CD4-positive, alpha-beta T cell treated with Interferon alpha-2 for 1 hour (primary cell): Measurements from ENCODE around the gene CNTN4.

ENCODE experiments used
- DNase-seq, 2 donors: peaks; one replicate each; pipeline ENCODE4 v3.0.0-alpha.2; 2020 to 2022

Gene CNTN4

DNA sequence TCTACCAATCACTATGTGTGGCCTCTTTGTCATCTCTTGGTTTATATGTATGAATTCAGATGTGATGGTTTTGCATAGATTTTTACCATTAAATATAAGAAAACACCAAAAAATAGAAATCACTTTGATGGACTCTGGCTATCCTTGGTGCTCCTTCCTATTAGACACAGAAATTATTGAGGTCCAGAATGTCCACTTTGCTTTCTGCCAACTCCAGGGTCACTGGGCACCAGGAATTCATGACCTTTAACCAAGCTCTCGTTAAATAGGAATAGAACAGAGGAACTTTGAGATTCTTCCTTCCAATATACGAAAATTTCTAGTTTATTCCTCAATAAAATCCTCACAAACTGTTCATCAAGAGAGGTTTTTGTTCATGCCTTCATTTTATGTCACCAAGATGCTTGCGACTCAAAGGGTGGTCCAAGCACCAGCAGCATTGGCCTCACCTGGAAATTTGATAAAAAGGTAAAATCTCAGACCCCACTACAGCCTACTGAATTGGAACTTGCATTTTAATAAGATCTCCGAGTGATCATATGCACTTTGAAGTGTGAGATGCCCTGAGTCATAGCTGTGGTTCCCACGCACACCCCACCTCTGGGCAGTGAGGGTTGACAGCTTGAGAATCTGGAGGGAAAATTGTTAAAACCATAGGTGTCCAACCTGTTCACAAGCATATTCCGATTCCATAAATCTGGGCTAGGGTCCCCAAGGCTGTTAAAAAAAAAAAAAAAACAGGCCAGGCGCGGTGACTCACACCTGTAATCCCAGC lies 725.0 kb downstream of the CNTN4 start:
- DNase-seq, result no peak

GRCh38 chr3:2826036-2826435 lies 727.4 kb downstream of the CNTN4 start:
- no peak for DNase-seq

GRCh38 chr3:2826453-2826852 lies 727.8 kb downstream of the CNTN4 start:
- no peak for DNase-seq

DNA sequence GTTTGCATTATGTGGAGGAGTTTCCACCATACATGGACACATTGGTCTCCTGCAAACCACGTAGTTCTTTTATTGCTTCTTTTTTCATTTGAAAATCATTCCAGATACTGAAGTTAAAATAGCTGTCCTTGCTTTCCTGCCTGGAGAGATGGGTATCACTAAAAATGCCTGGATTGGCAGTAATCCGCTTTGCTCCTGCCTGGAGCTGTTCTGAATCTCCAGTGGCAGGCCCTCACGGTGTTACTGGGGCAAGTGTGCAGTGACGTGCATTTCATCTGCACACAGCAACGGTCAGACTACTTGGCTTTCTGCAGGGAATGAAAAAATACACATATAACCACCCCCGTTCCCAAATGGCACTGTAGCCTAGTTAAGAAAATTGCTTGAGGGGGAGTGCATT lies 738.6 kb downstream of the CNTN4 start:
- DNase-seq, result no peak

DNA sequence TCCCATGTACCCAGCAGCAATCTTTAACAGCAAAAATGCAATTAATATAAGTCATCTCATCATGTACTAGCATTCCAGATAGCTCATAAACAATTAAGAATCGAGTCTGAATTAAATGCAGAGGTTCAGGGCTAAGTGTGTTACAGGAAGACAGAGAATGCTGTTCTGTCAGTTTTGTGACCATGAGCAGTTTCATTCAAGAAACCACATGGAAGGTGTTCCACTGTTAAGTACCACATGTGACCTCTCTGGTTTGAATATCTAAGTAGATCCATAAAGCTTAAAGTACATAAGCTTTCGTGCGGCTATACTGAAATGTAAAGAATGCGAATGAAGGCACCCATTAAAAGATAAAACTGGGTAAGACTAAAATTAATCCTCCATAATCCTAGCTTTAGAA lies 739.2 kb downstream of the CNTN4 start:
- no peak for DNase-seq

- DNase-seq, result no peak
Observed at GRCh38 chr3:2838546-2839157, 740.0 kb downstream of the CNTN4 start.

- DNase-seq, result no peak
Observed at GRCh38 chr3:2839876-2840275, 741.2 kb downstream of the CNTN4 start.

DNA sequence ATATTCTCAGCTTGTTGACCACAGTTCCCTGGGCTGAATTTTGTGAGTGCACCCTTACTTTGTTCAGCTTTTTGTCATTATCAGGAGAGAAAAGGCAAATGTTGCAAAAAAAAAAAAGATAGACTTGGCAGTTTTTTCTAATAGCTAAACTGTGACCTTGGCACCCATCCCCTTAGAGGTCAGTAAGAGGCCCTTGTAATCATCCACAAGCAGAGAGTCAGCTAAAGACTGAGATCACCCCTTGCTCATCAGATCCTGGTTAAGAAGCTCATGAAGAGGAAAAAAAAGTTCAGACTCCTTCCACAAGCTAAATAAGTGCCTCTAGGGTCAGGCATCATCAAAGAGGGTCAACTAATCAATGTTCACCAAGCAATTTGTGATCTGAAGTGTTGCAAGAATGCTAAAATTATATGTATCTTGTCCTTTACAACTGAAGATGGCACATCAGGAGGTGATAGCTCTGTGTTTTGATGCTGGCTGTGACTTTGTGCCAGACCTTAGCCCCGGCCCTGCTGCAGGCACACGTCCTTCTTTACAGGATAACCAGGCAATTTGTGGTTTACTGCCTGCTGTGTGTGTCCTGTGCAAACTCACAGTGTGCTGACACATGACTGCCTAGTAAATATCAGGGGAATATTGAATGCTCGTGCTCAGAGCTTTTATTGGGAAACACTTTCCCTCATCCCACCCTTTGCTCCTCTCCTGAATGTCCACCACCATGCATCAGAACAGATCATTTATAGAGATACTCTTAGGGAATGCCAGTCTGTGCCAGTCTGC lies 748.6 kb downstream of the CNTN4 start:
- DNase-seq, result no peak

DNA sequence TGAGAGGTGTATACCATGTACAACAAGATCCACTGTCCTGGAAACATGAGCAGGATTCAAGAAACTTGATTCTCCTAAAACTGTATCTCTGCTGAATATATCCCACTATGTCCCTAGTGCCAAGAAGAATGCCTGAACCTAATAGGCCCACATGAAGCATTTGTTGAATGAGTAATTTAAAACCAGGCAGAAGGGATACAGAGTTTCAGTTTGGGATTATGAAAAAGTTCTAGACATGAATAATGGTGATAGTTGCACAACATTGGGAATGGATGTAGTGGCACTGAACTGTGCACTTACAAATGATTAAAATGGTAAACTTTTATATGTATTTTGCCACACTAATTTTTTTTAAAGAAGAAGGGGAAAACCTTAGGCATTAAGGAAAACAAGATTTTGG lies 750.4 kb downstream of the CNTN4 start:
- DNase-seq, result no peak

- no peak for DNase-seq
Observed at GRCh38 chr3:2850701-2851100, 752.0 kb downstream of the CNTN4 start.

- no peak for DNase-seq
Observed at GRCh38 chr3:2851361-2851760, 752.7 kb downstream of the CNTN4 start.

DNA sequence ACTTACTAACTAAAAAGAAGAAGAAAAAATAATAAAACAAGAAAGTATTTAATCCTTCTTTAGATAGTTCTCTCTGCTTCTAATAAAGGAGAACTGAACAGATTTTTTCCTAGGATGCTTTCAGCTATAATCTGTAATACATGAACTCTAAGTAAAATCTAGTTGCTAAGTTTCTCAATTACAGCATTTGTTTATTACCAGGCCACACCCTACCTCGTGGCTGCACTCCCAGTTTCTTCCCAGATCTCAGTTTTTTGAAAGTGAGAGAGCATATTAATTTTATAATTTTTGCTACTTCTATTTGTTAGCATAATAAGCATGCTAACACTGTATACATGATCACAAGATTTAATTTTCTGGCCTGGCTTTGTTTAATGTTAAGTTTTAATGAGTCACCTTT lies 753.2 kb downstream of the CNTN4 start:
- no peak for DNase-seq

DNA sequence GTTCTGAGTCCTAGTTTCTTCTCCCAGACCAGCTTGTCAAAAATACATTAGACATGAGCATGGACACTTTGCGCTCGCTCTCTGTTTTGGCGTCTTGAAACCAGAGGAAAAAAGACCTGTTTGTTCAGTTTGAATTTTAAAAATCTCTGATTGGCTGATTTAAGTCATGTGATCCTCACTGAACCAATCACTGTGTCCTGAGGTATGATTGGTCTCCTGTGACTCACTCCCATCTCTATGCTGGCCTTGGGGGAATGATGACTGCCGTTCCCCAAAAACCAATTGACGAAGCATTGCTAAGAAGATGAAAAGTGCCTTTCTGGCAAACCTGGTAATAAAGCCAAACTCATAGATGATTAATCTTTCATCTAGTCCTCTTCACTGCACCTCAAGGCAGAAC lies 755.0 kb downstream of the CNTN4 start:
- no peak for DNase-seq

- DNase-seq, result peak in 1 of 2 donors; percentile 5
Observed at GRCh38 chr3:2856138-2857133, 757.8 kb downstream of the CNTN4 start.

DNA sequence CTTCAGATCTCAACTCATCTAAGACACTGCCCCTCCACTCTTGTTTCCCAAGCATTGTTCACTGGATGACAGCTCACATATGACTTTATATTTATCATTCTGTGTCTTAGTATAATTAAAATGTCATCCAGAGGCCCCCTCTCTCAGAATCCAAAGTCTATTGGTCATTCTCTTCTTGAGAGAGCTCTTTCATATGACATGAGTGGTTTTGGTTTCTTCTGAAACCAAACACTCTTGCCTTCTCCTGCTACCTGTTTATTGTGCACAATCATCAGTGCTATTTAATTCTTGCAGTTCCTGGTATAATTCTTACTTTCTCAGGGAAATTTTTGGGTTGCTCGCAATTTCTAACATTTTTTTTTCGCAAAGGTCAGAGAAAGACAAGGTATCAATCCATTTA lies 762.0 kb downstream of the CNTN4 start:
- no peak for DNase-seq

- no peak for DNase-seq
Observed at GRCh38 chr3:2861120-2861519, 762.5 kb downstream of the CNTN4 start.

- no peak for DNase-seq
Observed at GRCh38 chr3:2861920-2862319, 763.3 kb downstream of the CNTN4 start.

GRCh38 chr3:2862366-2862765 lies 763.7 kb downstream of the CNTN4 start:
- DNase-seq, result no peak

DNA sequence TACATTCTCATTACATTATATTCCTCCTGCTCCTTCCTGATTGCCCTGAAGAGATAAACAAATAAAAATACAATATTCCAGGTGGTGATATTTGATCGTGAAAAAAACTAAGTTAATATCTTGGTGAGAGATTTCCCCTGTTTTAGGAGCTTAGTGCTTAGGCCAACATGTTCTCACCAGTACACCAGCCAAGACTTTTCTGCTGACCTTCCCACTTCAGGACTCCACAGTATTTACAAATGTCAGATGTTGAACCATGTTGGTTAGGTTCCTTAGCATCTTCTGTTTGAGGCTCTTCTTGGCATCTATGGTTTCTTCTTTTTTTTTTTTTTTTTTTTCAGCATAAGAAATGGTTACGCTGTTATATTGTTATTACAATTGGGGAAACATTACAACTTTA lies 764.5 kb downstream of the CNTN4 start:
- DNase-seq, result no peak

GRCh38 chr3:2869905-2870304 lies 771.2 kb downstream of the CNTN4 start:
- DNase-seq, result no peak

GRCh38 chr3:2870724-2871333 lies 772.2 kb downstream of the CNTN4 start:
- no peak for DNase-seq

- DNase-seq, result no peak
Observed at GRCh38 chr3:2872884-2873283, 774.2 kb downstream of the CNTN4 start.
